ENCODE measurements around the gene DVL3. TPM values are rescaled to one million over a fixed set of nuclear protein-coding genes. Genes with fewer than 3 reads are reported as not detected.
"Not testable (repeated sequence)": the region's sequence is repeated elsewhere in the genome, so short reads cannot be mapped to it uniquely, and the experiment has no call there.

DVL3 gene
- total RNA-seq = 100 to 1,000 TPM in 1 of 4 donors, 10 to 100 TPM in 3; 54.1 to 174 (median 65.7) TPM

- Histone ChIP-seq H3K9me3 (no peaks in the 10 kb centered on the region), H3K4me3 (peak within 1 kb of the TSS; percentile 58 to 93 (median 88)), H3K4me1 (peaks cover 14 to 43% (median 29%) of the 10 kb centered on the region in 4 donors), H3K36me3 (no peaks in the 10 kb centered on the region), H3K27me3 (no peaks in the 10 kb centered on the region), H3K27ac (peak within 1 kb of the TSS; percentile 91 to 98 (median 93))
- TF ChIP-seq POLR2AphosphoS5 (IDR thresholded peaks at IDR 0.05) (peak; percentile 42 to 66 (median 61)), POLR2A (IDR thresholded peaks at IDR 0.05) (peak; percentile 11), CTCF (IDR thresholded peaks at IDR 0.05) (no peak), EP300 (IDR thresholded peaks at IDR 0.05; ENCODE audit: low read depth) (no peak)
- intact Hi-C loops (cut with DNase I; ENCODE audit: low total_unique reads) = no loop called here
- in situ Hi-C loops (cut with MboI; ENCODE audit: low pct_ligation_motif_present in 1 of 4, low pct_unique_long_range_greater_than_20kb in 1 of 4, low sequenced_read_pairs in 3 of 4) = no loop called here
- WGBS, 2 donors (ENCODE audit: low coverage in 1 of 2) = 1% methylated on average over 72 of the region's 84 CpGs; no CpG with 5 or more reads in 1 of the 2 donors
- peak; percentile 77 for DNase-seq
Observed at GRCh38 chr3:184154885-184155643, at the start of gene DVL3. Gene DVL3 (plus strand): TSS chr3:184155377. CDS start chr3:184155636, 259 bp downstream.

- Histone ChIP-seq H3K9me3 (no peaks in the 10 kb centered on the region), H3K27ac (no peak overlapping the region), H3K27me3 (no peaks in the 10 kb centered on the region), H3K4me3 (no peak overlapping the region), H3K4me1 (no peaks in the 10 kb centered on the region), H3K36me3 (no peaks in the 10 kb centered on the region)
- TF ChIP-seq POLR2A (IDR thresholded peaks at IDR 0.05) (no peak), EP300 (IDR thresholded peaks at IDR 0.05; ENCODE audit: low read depth) (no peak), POLR2AphosphoS5 (IDR thresholded peaks at IDR 0.05) (no peak)
- in situ Hi-C loops (cut with MboI; ENCODE audit: low pct_ligation_motif_present in 1 of 4, low pct_unique_long_range_greater_than_20kb in 1 of 4, low sequenced_read_pairs in 3 of 4) (no loop called here), intact Hi-C loops (cut with DNase I; ENCODE audit: low total_unique reads) (no loop called here)
- WGBS, 2 donors (ENCODE audit: low coverage in 1 of 2) = 69 to 70% methylated on average over 3 to 7 of the region's 7 CpGs
- no peak for DNase-seq
Observed at GRCh38 chr3:184110316-184110725, 44.9 kb upstream of the DVL3 start.

GRCh38 chr3:184116017-184116416 lies 39.2 kb upstream of the DVL3 start:
- in situ Hi-C loops (cut with MboI; ENCODE audit: low pct_ligation_motif_present in 1 of 4, low pct_unique_long_range_greater_than_20kb in 1 of 4, low sequenced_read_pairs in 3 of 4) (no loop called here), intact Hi-C loops (cut with DNase I; ENCODE audit: low total_unique reads) (no loop called here)
- no peaks in the 10 kb centered on the region for H3K36me3 ChIP-seq
- H3K27me3 ChIP-seq = no peaks in the 10 kb centered on the region
- H3K9me3 ChIP-seq = no peaks in the 10 kb centered on the region
- TF ChIP-seq POLR2AphosphoS5 (IDR thresholded peaks at IDR 0.05) = no peak
- no peak for TF ChIP-seq EP300 (IDR thresholded peaks at IDR 0.05; ENCODE audit: low read depth)
- TF ChIP-seq POLR2A (IDR thresholded peaks at IDR 0.05) = no peak
- TF ChIP-seq CTCF (IDR thresholded peaks at IDR 0.05) = no peak
- DNase-seq = no peak
- no peak overlapping the region for H3K4me3 ChIP-seq
- WGBS, 2 donors (ENCODE audit: low coverage in 1 of 2) = 82 to 83% methylated on average over 4 of the region's 4 CpGs
- no peak overlapping the region for H3K27ac ChIP-seq
- no peaks in the 10 kb centered on the region for H3K4me1 ChIP-seq

GRCh38 chr3:184117636-184118035 lies 37.5 kb upstream of the DVL3 start:
- no peak for DNase-seq
- H3K4me1 ChIP-seq = no peaks in the 10 kb centered on the region
- intact Hi-C loops (cut with DNase I; ENCODE audit: low total_unique reads) = no loop called here
- H3K27ac ChIP-seq = no peak overlapping the region
- no peak for TF ChIP-seq POLR2AphosphoS5 (IDR thresholded peaks at IDR 0.05)
- TF ChIP-seq CTCF (IDR thresholded peaks at IDR 0.05) = no peak
- TF ChIP-seq EP300 (IDR thresholded peaks at IDR 0.05; ENCODE audit: low read depth) = no peak
- TF ChIP-seq POLR2A (IDR thresholded peaks at IDR 0.05) = no peak
- H3K9me3 ChIP-seq = no peaks in the 10 kb centered on the region
- no peaks in the 10 kb centered on the region for H3K27me3 ChIP-seq
- in situ Hi-C loops (cut with MboI; ENCODE audit: low pct_ligation_motif_present in 1 of 4, low pct_unique_long_range_greater_than_20kb in 1 of 4, low sequenced_read_pairs in 3 of 4) = no loop called here
- no peaks in the 10 kb centered on the region for H3K36me3 ChIP-seq
- H3K4me3 ChIP-seq = no peak overlapping the region
- WGBS, 2 donors (ENCODE audit: low coverage in 1 of 2) = 90 to 94% methylated on average over 3 to 6 of the region's 6 CpGs

GRCh38 chr3:184121031-184121430 lies 34.1 kb upstream of the DVL3 start:
- DNase-seq; H3K4me1 ChIP-seq; H3K27ac ChIP-seq; H3K9me3 ChIP-seq; intact Hi-C loops (cut with DNase I; ENCODE audit: low total_unique reads); H3K36me3 ChIP-seq; H3K27me3 ChIP-seq; H3K4me3 ChIP-seq; in situ Hi-C loops (cut with MboI; ENCODE audit: low pct_ligation_motif_present in 1 of 4, low pct_unique_long_range_greater_than_20kb in 1 of 4, low sequenced_read_pairs in 3 of 4): not testable (repeated sequence)
- 91 to 96% methylated on average over 7 to 8 of the region's 8 CpGs for WGBS, 2 donors (ENCODE audit: low coverage in 1 of 2)
